Measurements from ENCODE around the gene BCAS1. TPM values are rescaled to one million over a fixed set of nuclear protein-coding genes. Genes with fewer than 3 reads are reported as not detected.

Gene BCAS1
- total and polyA plus RNA-seq, 2 donors from 2014 or later, result 1.1 to 4.8 TPM

- TF ChIP-seq CTCF (IDR thresholded peaks at IDR 0.05; ENCODE audit: borderline replicate concordance, extremely low read depth, insufficient read depth), result no peak
- H3K9me3 ChIP-seq (ENCODE audit: control insufficient read depth in 2 of 3, insufficient read depth in 1 of 3, low read length in 3 of 3), result peaks cover 0 to 4% (median 1%) of the 10 kb centered on the region in 3 donors
- no peak overlapping the region for H3K4me3 ChIP-seq (ENCODE audit: low read length in 3 of 3)
- no peak overlapping the region for H3K27ac ChIP-seq (ENCODE audit: low read depth in 2 of 2, low read length in 2 of 2)
- H3K36me3 ChIP-seq (ENCODE audit: control insufficient read depth in 2 of 3, insufficient read depth in 3 of 3, low read length in 3 of 3), result no peaks in the 10 kb centered on the region
- no peak for DNase-seq
- H3K4me1 ChIP-seq (ENCODE audit: control insufficient read depth in 2 of 3, insufficient read depth in 2 of 3, low read depth in 1 of 3, low read length in 3 of 3), result no peaks in the 10 kb centered on the region
- no peak overlapping the region for H3K9ac ChIP-seq (ENCODE audit: low read length in 3 of 3)
- intact Hi-C loops (cut with DNase I), result no loop called here
- no peak for FAIRE-seq
- H3K27me3 ChIP-seq (ENCODE audit: control insufficient read depth, insufficient read depth, low read length), result no peaks in the 10 kb centered on the region
Observed at GRCh38 chr20:54027704-54028103, 42.7 kb downstream of the BCAS1 start.

GRCh38 chr20:54026295-54027064 is 43.9 kb downstream of the BCAS1 start:
- no peak for FAIRE-seq
- no peak for TF ChIP-seq CTCF (IDR thresholded peaks at IDR 0.05; ENCODE audit: borderline replicate concordance, extremely low read depth, insufficient read depth)

GRCh38 chr20:54025251-54025771 is 45.1 kb downstream of the BCAS1 start:
- Histone ChIP-seq H3K4me3 (ENCODE audit: low read length in 3 of 3) (no peak overlapping the region), H3K36me3 (ENCODE audit: control insufficient read depth in 2 of 3, insufficient read depth in 3 of 3, low read length in 3 of 3) (no peaks in the 10 kb centered on the region), H3K27ac (ENCODE audit: low read depth in 2 of 2, low read length in 2 of 2) (no peak overlapping the region), H3K27me3 (ENCODE audit: control insufficient read depth, insufficient read depth, low read length) (no peaks in the 10 kb centered on the region), H3K4me1 (ENCODE audit: control insufficient read depth in 2 of 3, insufficient read depth in 2 of 3, low read depth in 1 of 3, low read length in 3 of 3) (no peaks in the 10 kb centered on the region), H3K9me3 (ENCODE audit: control insufficient read depth in 2 of 3, insufficient read depth in 1 of 3, low read length in 3 of 3) (no peaks in the 10 kb centered on the region), H3K9ac (ENCODE audit: low read length in 3 of 3) (no peak overlapping the region)
- DNase-seq (peak in 2 of 5 donors; percentile 30 to 34), FAIRE-seq (no peak)
- intact Hi-C loops (cut with DNase I), result no loop called here
- TF ChIP-seq CTCF (IDR thresholded peaks at IDR 0.05; ENCODE audit: borderline replicate concordance, extremely low read depth, insufficient read depth), result no peak

More at GRCh38 chr20:54026295-54027064, 43.9 kb downstream of the BCAS1 start:
- no peak overlapping the region for H3K9ac ChIP-seq (ENCODE audit: low read length in 3 of 3)
- no peaks in the 10 kb centered on the region for H3K9me3 ChIP-seq (ENCODE audit: control insufficient read depth in 2 of 3, insufficient read depth in 1 of 3, low read length in 3 of 3)
- H3K36me3 ChIP-seq (ENCODE audit: control insufficient read depth in 2 of 3, insufficient read depth in 3 of 3, low read length in 3 of 3), result no peaks in the 10 kb centered on the region
- H3K4me1 ChIP-seq (ENCODE audit: control insufficient read depth in 2 of 3, insufficient read depth in 2 of 3, low read depth in 1 of 3, low read length in 3 of 3), result no peaks in the 10 kb centered on the region
- peak in 2 of 5 donors; percentile 29 to 40 for DNase-seq
- H3K4me3 ChIP-seq (ENCODE audit: low read length in 3 of 3), result no peak overlapping the region
- H3K27ac ChIP-seq (ENCODE audit: low read depth in 2 of 2, low read length in 2 of 2), result no peak overlapping the region
- no peaks in the 10 kb centered on the region for H3K27me3 ChIP-seq (ENCODE audit: control insufficient read depth, insufficient read depth, low read length)
- intact Hi-C loops (cut with DNase I), result no loop called here
